Left ventricle myocardium inferior (tissue), 1 donor: ENCODE results near the gene AMDHD1. TPM values are rescaled to one million over a fixed set of nuclear protein-coding genes. Genes with fewer than 3 reads are reported as not detected.

ENCODE experiments used
- DNase-seq: peaks from one replicate; pipeline ENCODE4 v3.0.0-alpha.2; 2020
- H3K27ac ChIP-seq: fragments of 200-600 bp; replicated peaks from 2 replicates; pipeline ENCODE4 v1.8.0; 2021
- H3K27me3 ChIP-seq: fragments of 200-600 bp; 2 replicates; pipeline ENCODE4 v1.8.0; 2021; ENCODE audit warnings: low read depth
- H3K36me3 ChIP-seq: fragments of 200-600 bp; 2 replicates; pipeline ENCODE4 v1.8.0; 2021
- H3K4me1 ChIP-seq: fragments of 200-600 bp; 2 replicates; pipeline ENCODE4 v1.8.0; 2021
- H3K4me3 ChIP-seq: fragments of 200-600 bp; 2 replicates; pipeline ENCODE4 v1.8.0; 2021; ENCODE audit warnings: mild to moderate bottlenecking, moderate library complexity
- H3K9me3 ChIP-seq: fragments of 200-600 bp; replicated peaks from 2 replicates; pipeline ENCODE4 v1.8.0; 2021
- CTCF ChIP-seq: fragments of 200-600 bp; IDR thresholded peaks from 2 replicates; pipeline ENCODE4 v1.8.0; 2021; ENCODE audit warnings: antibody characterized with exemption, mild to moderate bottlenecking, borderline replicate concordance
- intact Hi-C: fragments of 100-400 bp; cut with micrococcal nuclease; formaldehyde crosslinking; loops from one replicate; pipeline ENCODE4 v1.11.0; 2022
- total RNA-seq: library from RNA; stranded (reverse); fragmentation: NEBNext Ultra II Directional; extraction: Animal tissue kit (Norgen Biotek cat#: 25700); gene quantifications from one replicate; pipeline ENCODE4 v1.2.1, GENCODE V29; 2021
- donor health status: DM: no; HTN: yes; CAD: no; lungs with severe emphysema.

AMDHD1 gene
- total RNA-seq, 1 donor from 2014 or later, result 0.47 TPM

DNA sequence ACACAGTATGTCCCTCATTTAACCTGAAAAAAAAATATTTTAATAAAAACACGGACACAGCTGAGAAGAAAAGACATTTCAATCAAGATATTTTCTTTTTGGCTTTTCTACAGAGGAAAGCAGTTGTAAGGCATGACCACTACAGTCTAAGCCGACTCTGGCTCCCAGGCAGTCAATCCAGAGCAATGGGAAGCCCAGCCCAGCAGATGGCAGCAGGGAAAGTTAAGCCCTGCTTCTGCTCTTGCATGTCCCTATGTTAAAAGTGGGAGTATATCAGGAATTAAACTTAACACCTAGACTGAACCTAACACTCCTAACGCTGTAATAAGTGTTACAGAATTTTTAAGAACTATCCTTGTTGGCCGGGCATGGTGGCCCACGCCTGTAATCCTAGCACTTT is 72.5 kb downstream of the AMDHD1 start:
- peak; percentile 56 for TF ChIP-seq CTCF
- no peak overlapping the region for H3K27ac ChIP-seq
- H3K4me3 ChIP-seq, result no peak overlapping the region
- H3K9me3 ChIP-seq, result no peaks in the 10 kb centered on the region
- peak; percentile 16 for DNase-seq
- peaks cover 11% of the 10 kb centered on the region for H3K4me1 ChIP-seq
- intact Hi-C loops, result no loop called here
- H3K27me3 ChIP-seq, result no peaks in the 10 kb centered on the region
- peaks cover 95% of the 10 kb centered on the region for H3K36me3 ChIP-seq

Other genes with a start within 250 kb of the AMDHD1 start
- gene NTN4, start 152.6 kb upstream of the AMDHD1 start, total RNA-seq, result 76.8 TPM
- gene SNRPF, start 84.4 kb upstream of the AMDHD1 start, total RNA-seq, result 10.7 TPM
- 0.22 TPM for gene CCDC38, start 717 bp upstream of the AMDHD1 start, total RNA-seq
- not detected for gene HAL, start 53.0 kb downstream of the AMDHD1 start, total RNA-seq
- 35.4 TPM for gene LTA4H, start 92.3 kb downstream of the AMDHD1 start, total RNA-seq